Liver (tissue), 9 donors: ENCODE results near the gene ZFP62. TPM values are rescaled to one million over a fixed set of nuclear protein-coding genes. Genes with fewer than 3 reads are reported as not detected.

Experiments
- DNase-seq: peaks from one replicate; pipeline ENCODE4 v3.0.0-alpha.2; 2017; ENCODE audit warnings: low spot score
- H3K27ac ChIP-seq, 2 donors: one replicate each; pipeline ENCODE4 v1.7.0; 2013; ENCODE audit warnings: inconsistent platforms in 2 of 2, low read length in 2 of 2, control low read depth in 1 of 2, low read depth in 1 of 2, mild to moderate bottlenecking in 1 of 2
- H3K27me3 ChIP-seq, 4 donors: one replicate each; pipeline versions ENCODE4 v1.6.1 to v1.7.0; 2013; ENCODE audit warnings: low read length in 3 of 4, inconsistent platforms in 1 of 4, mild to moderate bottlenecking in 1 of 4, moderate library complexity in 1 of 4; ENCODE audit not compliant: control insufficient read depth in 4 of 4, insufficient read depth in 4 of 4
- H3K36me3 ChIP-seq, 4 donors: one replicate each; pipeline versions ENCODE4 v1.6.1 to v1.7.0; 2013; ENCODE audit warnings: low read length in 3 of 4, mild to moderate bottlenecking in 3 of 4, low read depth in 1 of 4, moderate library complexity in 1 of 4; ENCODE audit not compliant: control insufficient read depth in 4 of 4, insufficient read depth in 3 of 4
- H3K4me1 ChIP-seq, 4 donors: one replicate each; pipeline versions ENCODE4 v1.6.1 to v1.7.0; 2013; ENCODE audit warnings: low read length in 3 of 4, mild to moderate bottlenecking in 3 of 4, moderate library complexity in 1 of 4; ENCODE audit not compliant: control insufficient read depth in 4 of 4, insufficient read depth in 4 of 4
- H3K4me3 ChIP-seq, 3 donors: one replicate each; pipeline versions ENCODE4 v1.6.1 to v1.7.0; 2013; ENCODE audit warnings: low read length in 3 of 3, control low read depth in 1 of 3, low read depth in 1 of 3, mild to moderate bottlenecking in 1 of 3
- H3K9ac ChIP-seq, 2 donors: one replicate each; pipeline ENCODE4 v1.7.0; 2013; ENCODE audit warnings: low read length in 2 of 2, mild to moderate bottlenecking in 2 of 2, moderate library complexity in 2 of 2, control low read depth in 1 of 2, low read depth in 1 of 2
- H3K9me3 ChIP-seq, 4 donors: one replicate each; pipeline versions ENCODE4 v1.6.1 to v1.7.0; 2013; ENCODE audit warnings: low read length in 3 of 4; ENCODE audit not compliant: control insufficient read depth in 4 of 4
- EGR1 ChIP-seq, 2 donors: IDR thresholded peaks; 2 replicates each; pipeline ENCODE4 v1.6.1; 2016 to 2018; ENCODE audit warnings: antibody characterized with exemption in 2 of 2, low read depth in 2 of 2
- FOXA1 ChIP-seq: IDR thresholded peaks from 2 replicates; pipeline ENCODE4 v1.6.1; 2016; ENCODE audit warnings: antibody characterized with exemption
- FOXA2 ChIP-seq: IDR thresholded peaks from 2 replicates; pipeline ENCODE4 v1.6.1; 2016; ENCODE audit warnings: antibody characterized with exemption
- GABPA ChIP-seq, 2 donors: IDR thresholded peaks in 1 of 2; conservative IDR thresholded peaks in 1 of 2; 2 replicates each; pipeline ENCODE4 v1.6.1; 2016; ENCODE audit warnings: antibody characterized with exemption in 2 of 2, mild to moderate bottlenecking in 1 of 2, moderate library complexity in 1 of 2
- HNF4A ChIP-seq, 2 donors: conservative IDR thresholded peaks; 2 replicates each; pipeline ENCODE4 v1.6.1; 2016; ENCODE audit warnings: antibody characterized with exemption in 2 of 2, mild to moderate bottlenecking in 2 of 2
- HNF4G ChIP-seq: IDR thresholded peaks from 2 replicates; pipeline ENCODE4 v1.6.1; 2016; ENCODE audit warnings: antibody characterized with exemption
- JUND ChIP-seq, 2 donors: IDR thresholded peaks; 2 replicates each; pipeline ENCODE4 v1.6.1; 2016; ENCODE audit warnings: antibody characterized with exemption in 2 of 2
- NR2F2 ChIP-seq: IDR thresholded peaks from 2 replicates; pipeline ENCODE4 v1.6.1; 2016; ENCODE audit warnings: antibody characterized with exemption
- RAD21 ChIP-seq, 2 donors: IDR thresholded peaks; 2 replicates each; pipeline ENCODE4 v1.6.1; 2016; ENCODE audit warnings: antibody characterized with exemption in 2 of 2, mild to moderate bottlenecking in 2 of 2
- RXRA ChIP-seq, 2 donors: IDR thresholded peaks; 2 replicates each; pipeline ENCODE4 v1.6.1; 2017 to 2018; ENCODE audit warnings: antibody characterized with exemption in 2 of 2, mild to moderate bottlenecking in 1 of 2
- SP1 ChIP-seq: IDR thresholded peaks from 2 replicates; pipeline ENCODE4 v1.6.1; 2018; ENCODE audit warnings: antibody characterized with exemption, mild to moderate bottlenecking
- TAF1 ChIP-seq: conservative IDR thresholded peaks from 2 replicates; pipeline ENCODE4 v1.6.1; 2016; ENCODE audit warnings: antibody characterized with exemption, mild to moderate bottlenecking
- YY1 ChIP-seq: IDR thresholded peaks from 2 replicates; pipeline ENCODE4 v1.6.1; 2016; ENCODE audit warnings: antibody characterized with exemption, mild to moderate bottlenecking
- WGBS: extraction: QIAGEN DNeasy Blood & Tissue Kit; methylation state at CpG from one replicate; pipeline ENCODE4 v1.1.7; 2013; 5-methylcytosine and 5-hydroxymethylcytosine counted together
- polyA plus RNA-seq, 2 donors: library from polyadenylated mRNA; stranded (reverse) in 1 of 2; unstranded in 1 of 2; fragments of 200-250 nt in 1 of 2; fragments of >200 nt in 1 of 2; fragmentation: Nextera tagmentation in 1 of 2; extraction: Ambion mirVana in 1 of 2; gene quantifications; one replicate each; pipeline versions ENCODE4 v1.2.1 to v1.2.3, GENCODE V29; 2013 to 2015
- total RNA-seq, 2 donors: library from RNA; depleted of rRNA; stranded (reverse); fragments of >200 nt; gene quantifications; one replicate each; pipeline ENCODE4 v1.2.3, GENCODE V29; 2014
- TF ChIP-seq, protein P1 (sequence below): fragments of 150-350 bp; IDR thresholded peaks from 2 replicates; pipeline ENCODE4 v1.5.1; 2017; ENCODE audit warnings: improper control_type of control experiment, low read depth, low read length; ENCODE audit not compliant: missing input control
- TF ChIP-seq, protein P2 (sequence below): IDR thresholded peaks from 2 replicates; pipeline ENCODE4 v1.6.1; 2016; ENCODE audit warnings: antibody characterized with exemption
- TF ChIP-seq, protein P3 (sequence below): IDR thresholded peaks from 2 replicates; pipeline ENCODE4 v1.6.1; 2016; ENCODE audit warnings: antibody characterized with exemption
- TF ChIP-seq, protein P4 (sequence below): IDR thresholded peaks from 2 replicates; pipeline ENCODE4 v1.6.1; 2016; ENCODE audit warnings: antibody characterized with exemption
- TF ChIP-seq, protein P5 (sequence below): IDR thresholded peaks from 2 replicates; pipeline ENCODE4 v1.6.1; 2016; ENCODE audit warnings: antibody characterized with exemption, mild to moderate bottlenecking
- donor health status: healthy.
- donor health status: healthy.
- donor health status: healthy.
- donor health status: healthy.
- donor health status: healthy.

Gene ZFP62
- total and polyA plus RNA-seq, 4 donors = 3.4 to 8.8 (median 5.7) TPM

DNA sequence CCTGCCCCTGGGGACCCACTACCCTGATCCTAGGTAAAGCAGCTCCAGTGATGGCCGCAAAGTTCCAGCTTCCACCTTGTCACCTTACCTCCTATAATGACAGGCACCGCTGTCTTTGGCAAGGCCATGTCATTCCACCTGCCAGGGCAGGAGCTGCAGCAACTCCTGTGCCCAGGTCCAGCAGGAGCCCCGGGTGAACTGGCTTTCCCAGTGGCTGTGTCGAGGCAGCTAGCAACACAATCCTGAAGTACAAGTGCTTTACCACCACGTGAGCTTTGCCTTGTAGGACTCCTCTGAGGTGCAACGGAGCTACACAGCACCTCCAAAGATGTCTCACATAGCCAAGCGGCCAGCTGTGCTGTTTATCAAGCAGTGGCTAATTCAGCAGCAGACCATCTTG, 37.7 kb downstream of the ZFP62 start:
- Histone ChIP-seq H3K27ac (no peak overlapping the region), H3K9ac (no peak overlapping the region), H3K9me3 (no peaks in the 10 kb centered on the region), H3K27me3 (no peaks in the 10 kb centered on the region), H3K4me1 (peaks cover 0 to 7% (median under 1%) of the 10 kb centered on the region in 4 donors), H3K4me3 (no peak overlapping the region), H3K36me3 (no peaks in the 10 kb centered on the region)
- TF ChIP-seq GABPA (IDR thresholded peaks at IDR 0.05 in 1 of 2, conservative IDR thresholded peaks at IDR 0.05 in 1 of 2) = no peak
- no peak for TF ChIP-seq HNF4G
- TF ChIP-seq FOXA2 = no peak
- no peak for TF ChIP-seq EGR1 (IDR thresholded peaks at IDR 0.05; ENCODE audit: low read depth in 2 of 2)
- TF ChIP-seq, protein P1, sequence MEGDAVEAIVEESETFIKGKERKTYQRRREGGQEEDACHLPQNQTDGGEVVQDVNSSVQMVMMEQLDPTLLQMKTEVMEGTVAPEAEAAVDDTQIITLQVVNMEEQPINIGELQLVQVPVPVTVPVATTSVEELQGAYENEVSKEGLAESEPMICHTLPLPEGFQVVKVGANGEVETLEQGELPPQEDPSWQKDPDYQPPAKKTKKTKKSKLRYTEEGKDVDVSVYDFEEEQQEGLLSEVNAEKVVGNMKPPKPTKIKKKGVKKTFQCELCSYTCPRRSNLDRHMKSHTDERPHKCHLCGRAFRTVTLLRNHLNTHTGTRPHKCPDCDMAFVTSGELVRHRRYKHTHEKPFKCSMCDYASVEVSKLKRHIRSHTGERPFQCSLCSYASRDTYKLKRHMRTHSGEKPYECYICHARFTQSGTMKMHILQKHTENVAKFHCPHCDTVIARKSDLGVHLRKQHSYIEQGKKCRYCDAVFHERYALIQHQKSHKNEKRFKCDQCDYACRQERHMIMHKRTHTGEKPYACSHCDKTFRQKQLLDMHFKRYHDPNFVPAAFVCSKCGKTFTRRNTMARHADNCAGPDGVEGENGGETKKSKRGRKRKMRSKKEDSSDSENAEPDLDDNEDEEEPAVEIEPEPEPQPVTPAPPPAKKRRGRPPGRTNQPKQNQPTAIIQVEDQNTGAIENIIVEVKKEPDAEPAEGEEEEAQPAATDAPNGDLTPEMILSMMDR = no peak
- TF ChIP-seq JUND (IDR thresholded peaks at IDR 0.05) = no peak
- TF ChIP-seq, protein P2, sequence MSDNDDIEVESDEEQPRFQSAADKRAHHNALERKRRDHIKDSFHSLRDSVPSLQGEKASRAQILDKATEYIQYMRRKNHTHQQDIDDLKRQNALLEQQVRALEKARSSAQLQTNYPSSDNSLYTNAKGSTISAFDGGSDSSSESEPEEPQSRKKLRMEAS = no peak
- no peak for TF ChIP-seq HNF4A (conservative IDR thresholded peaks at IDR 0.05)
- TF ChIP-seq, protein P3, sequence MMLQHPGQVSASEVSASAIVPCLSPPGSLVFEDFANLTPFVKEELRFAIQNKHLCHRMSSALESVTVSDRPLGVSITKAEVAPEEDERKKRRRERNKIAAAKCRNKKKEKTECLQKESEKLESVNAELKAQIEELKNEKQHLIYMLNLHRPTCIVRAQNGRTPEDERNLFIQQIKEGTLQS = no peak
- TF ChIP-seq TAF1 = no peak
- no peak for TF ChIP-seq FOXA1
- no peak for TF ChIP-seq RAD21 (IDR thresholded peaks at IDR 0.05)
- TF ChIP-seq YY1 = no peak
- no peak for TF ChIP-seq NR2F2
- TF ChIP-seq, protein P4, sequence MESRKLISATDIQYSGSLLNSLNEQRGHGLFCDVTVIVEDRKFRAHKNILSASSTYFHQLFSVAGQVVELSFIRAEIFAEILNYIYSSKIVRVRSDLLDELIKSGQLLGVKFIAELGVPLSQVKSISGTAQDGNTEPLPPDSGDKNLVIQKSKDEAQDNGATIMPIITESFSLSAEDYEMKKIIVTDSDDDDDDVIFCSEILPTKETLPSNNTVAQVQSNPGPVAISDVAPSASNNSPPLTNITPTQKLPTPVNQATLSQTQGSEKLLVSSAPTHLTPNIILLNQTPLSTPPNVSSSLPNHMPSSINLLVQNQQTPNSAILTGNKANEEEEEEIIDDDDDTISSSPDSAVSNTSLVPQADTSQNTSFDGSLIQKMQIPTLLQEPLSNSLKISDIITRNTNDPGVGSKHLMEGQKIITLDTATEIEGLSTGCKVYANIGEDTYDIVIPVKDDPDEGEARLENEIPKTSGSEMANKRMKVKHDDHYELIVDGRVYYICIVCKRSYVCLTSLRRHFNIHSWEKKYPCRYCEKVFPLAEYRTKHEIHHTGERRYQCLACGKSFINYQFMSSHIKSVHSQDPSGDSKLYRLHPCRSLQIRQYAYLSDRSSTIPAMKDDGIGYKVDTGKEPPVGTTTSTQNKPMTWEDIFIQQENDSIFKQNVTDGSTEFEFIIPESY = no peak
- TF ChIP-seq RXRA (IDR thresholded peaks at IDR 0.05) = no peak
- TF ChIP-seq, protein P5, sequence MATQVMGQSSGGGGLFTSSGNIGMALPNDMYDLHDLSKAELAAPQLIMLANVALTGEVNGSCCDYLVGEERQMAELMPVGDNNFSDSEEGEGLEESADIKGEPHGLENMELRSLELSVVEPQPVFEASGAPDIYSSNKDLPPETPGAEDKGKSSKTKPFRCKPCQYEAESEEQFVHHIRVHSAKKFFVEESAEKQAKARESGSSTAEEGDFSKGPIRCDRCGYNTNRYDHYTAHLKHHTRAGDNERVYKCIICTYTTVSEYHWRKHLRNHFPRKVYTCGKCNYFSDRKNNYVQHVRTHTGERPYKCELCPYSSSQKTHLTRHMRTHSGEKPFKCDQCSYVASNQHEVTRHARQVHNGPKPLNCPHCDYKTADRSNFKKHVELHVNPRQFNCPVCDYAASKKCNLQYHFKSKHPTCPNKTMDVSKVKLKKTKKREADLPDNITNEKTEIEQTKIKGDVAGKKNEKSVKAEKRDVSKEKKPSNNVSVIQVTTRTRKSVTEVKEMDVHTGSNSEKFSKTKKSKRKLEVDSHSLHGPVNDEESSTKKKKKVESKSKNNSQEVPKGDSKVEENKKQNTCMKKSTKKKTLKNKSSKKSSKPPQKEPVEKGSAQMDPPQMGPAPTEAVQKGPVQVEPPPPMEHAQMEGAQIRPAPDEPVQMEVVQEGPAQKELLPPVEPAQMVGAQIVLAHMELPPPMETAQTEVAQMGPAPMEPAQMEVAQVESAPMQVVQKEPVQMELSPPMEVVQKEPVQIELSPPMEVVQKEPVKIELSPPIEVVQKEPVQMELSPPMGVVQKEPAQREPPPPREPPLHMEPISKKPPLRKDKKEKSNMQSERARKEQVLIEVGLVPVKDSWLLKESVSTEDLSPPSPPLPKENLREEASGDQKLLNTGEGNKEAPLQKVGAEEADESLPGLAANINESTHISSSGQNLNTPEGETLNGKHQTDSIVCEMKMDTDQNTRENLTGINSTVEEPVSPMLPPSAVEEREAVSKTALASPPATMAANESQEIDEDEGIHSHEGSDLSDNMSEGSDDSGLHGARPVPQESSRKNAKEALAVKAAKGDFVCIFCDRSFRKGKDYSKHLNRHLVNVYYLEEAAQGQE = no peak
- TF ChIP-seq SP1 = no peak
- DNase-seq = no peak
- WGBS = 84% methylated on average over 7 of the region's 7 CpGs
